Measurements from ENCODE around the gene SFMBT2.

- TF ChIP-seq CTCF (IDR thresholded peaks at IDR 0.05) (no peak), POLR2AphosphoS5 (IDR thresholded peaks at IDR 0.05) (no peak), POLR2A (IDR thresholded peaks at IDR 0.05) (no peak)
These were observed 23.5 kb upstream of the SFMBT2 start for GRCh38 chr10:7434378-7434777.
